LNCAP (cell line): Measurements from ENCODE around the gene ZFTA.

Experiments used
- TF ChIP-seq, protein P1 (sequence below): fragments of 450-650 bp; IDR thresholded peaks from 2 replicates; pipeline ENCODE4 v1.5.1; 2017; ENCODE audit warnings: mild to moderate bottlenecking

ZFTA gene

DNA sequence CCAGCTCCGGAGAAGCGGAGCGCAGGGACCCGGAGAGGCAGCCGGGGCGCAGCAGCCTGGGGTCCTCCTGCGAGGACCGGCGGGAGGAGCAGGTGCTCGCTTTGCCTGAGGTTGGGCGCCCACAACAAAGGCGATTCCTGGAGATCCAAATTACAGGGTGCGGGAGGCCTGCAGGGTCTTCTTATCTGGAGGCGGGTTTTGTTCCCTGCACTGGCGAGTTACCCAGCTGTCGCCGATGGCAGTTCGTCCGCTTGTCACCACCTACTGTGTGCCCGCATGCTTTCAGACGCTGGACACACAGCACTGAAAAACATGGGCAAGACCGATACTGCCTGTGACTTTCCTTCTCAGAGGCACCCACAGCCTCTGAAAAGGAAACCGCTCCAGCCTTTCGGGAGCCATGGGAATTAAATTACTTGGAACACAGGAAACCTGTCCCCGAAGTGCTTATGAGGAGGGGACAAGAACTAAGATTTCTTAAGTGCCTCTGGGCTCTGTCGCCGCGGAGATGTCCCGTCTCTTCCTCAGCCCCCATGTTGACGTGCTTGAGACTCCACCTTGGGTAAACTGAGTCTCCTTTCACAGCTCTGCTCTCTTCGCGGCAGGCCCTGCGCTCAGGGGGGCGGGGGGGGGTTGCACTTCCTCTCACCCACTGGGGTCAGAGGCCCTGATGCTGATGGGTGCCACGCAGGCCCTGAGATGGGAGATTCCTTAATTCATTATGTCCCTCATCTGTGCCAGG lies 1.3 kb upstream of the ZFTA start:
- TF ChIP-seq, protein P1, sequence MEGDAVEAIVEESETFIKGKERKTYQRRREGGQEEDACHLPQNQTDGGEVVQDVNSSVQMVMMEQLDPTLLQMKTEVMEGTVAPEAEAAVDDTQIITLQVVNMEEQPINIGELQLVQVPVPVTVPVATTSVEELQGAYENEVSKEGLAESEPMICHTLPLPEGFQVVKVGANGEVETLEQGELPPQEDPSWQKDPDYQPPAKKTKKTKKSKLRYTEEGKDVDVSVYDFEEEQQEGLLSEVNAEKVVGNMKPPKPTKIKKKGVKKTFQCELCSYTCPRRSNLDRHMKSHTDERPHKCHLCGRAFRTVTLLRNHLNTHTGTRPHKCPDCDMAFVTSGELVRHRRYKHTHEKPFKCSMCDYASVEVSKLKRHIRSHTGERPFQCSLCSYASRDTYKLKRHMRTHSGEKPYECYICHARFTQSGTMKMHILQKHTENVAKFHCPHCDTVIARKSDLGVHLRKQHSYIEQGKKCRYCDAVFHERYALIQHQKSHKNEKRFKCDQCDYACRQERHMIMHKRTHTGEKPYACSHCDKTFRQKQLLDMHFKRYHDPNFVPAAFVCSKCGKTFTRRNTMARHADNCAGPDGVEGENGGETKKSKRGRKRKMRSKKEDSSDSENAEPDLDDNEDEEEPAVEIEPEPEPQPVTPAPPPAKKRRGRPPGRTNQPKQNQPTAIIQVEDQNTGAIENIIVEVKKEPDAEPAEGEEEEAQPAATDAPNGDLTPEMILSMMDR = no peak

DNA sequence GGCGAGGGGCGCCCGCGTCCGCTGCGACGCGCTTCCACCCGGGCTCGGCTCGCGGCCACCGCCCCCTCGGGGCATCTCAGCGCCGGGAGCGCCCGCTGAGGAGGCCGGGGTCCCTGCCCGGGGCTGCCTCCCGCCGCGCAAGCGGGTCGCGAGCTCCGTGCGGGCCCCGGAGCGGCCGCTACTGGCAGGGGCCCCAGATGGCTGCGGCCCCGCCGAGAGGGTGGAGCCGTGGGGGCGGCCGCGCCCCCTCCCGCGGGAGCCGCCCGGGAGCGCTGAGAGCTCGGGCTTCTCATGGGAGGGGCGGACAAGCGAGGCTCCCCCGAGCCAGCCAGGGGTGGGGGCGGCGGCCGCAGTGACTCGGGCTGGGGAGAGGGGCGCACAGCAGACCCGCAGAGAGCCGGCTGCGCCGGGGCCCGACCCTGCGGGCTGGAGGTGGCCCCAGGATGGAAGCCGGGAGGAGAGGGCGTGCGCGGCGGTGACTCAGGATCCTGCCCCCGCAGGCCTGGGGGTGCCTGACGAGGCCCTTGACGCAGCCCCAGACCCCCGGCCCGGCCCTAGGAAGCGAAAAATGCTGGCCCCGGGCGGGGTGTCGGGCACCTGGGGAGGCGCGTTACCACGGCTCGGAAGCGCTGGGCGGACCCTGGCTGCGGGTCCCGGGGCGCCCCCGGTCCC lies 603 bp upstream of the ZFTA start:
- TF ChIP-seq, protein P1 = no peak

DNA sequence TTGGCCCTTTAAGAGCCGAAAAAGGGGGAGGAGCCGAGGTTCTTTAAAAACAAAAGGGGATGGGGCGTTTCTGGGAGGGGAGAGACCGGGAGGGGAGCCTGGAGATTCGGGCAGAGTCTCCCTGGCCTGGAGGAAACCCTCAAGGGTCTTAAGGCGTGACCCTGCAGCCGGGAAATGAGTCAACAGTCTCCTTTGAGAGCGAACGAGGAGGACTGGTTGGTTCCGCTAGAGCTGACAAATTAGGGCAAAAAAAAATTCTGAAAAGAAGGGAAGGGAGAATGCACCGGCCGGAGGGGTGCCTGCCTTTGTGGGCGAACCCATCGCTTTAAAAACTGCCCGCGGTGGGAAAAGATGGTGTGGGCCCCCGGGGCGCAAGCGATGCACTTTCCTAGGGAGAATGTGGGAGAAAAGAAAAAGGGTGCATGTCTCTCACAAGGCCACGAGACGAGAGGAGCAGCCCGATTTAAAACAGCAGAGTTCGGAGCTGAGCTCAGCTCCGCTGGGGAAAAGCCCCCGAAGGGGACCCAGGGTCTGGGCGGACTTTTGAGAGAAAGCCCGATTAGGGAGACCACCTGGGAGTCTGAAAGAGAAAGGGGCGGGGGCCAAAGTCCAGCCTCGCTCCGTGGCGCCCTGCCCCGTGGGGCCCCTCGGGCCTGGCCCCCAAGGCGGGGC lies 874 bp downstream of the ZFTA start:
- TF ChIP-seq, protein P1 = no peak

DNA sequence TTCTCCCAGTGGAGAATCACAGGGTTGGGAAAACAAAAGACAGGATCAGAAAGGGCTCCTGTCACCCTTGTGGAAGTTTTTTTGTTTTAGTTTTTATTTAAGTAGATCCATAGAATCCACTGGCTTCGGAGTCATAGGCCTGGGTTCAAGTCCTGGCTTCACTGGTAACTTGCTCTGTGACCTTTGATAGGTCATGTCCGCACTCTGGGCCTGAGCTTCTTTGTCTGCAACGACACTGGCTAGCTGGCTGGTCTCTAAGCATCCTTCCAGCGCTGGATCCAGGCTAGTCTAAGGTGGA lies 1.4 kb downstream of the ZFTA start:
- TF ChIP-seq, protein P1 = no peak

DNA sequence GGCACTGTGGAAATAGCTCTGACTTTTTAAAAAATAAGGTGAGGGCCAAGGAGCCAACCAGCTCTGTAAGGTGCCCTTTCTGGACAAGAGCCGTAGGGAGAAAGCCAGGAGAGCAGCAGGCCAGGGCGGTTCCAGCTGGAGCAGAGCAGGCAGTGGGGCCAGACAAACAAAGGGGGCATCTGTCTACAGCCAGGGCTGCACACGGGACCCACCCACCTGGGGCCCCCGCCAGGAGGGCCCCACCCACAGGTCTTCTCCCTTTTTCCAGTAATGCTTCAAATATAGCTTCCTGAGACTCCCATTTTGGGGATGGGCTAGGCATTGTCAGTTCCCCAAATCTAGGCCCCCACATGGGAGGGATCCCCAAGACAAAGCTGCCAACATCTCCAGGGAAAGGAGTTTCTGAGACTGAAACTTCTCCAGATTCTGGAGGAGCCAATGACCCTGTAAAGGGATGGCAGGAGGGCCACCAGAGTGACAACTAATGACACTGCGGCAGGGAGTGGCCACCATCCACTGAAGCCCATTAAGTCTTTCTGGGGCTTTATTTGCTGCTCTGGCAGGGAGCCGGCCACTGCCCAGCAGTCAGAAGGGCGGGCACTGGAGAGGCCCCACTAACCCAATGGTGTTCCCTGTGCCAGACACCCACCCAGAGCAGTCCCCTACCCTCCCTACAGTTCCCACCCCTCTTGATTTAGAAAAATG lies 1.9 kb downstream of the ZFTA start:
- TF ChIP-seq, protein P1 = no peak

DNA sequence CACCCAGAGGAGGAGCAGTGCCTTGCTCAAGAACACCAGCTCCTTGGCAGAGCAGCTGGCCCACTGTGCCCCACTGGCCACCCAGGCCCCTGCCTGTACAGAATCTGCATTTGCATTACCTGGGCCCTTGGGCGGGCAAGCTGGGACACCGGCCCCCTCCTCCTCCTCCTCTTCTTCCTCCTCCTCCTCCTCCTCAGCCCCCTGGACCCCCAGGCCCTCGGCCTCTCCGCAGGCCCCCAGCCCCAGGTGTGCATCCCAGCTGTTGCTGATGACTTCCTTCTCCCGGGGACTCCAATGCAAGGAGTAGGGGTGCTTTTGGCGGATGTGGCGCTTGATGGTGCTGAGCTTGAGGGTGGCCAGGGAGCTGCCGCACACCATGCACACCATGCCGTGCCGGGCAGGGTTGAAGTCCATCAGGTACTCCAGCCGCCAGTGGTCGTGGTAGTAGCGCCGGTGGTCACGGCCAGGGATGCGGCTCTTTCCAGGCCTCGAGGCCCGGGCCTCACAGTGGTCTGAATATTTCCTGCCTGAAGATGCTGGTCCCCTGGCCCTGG lies 2.8 kb downstream of the ZFTA start:
- TF ChIP-seq, protein P1 = no peak
